Vagina (tissue), 2 donors: ENCODE data around the gene GPX8.

ENCODE experiments used
- POLR2A ChIP-seq, 2 donors: fragments of 450-650 bp; IDR thresholded peaks; one replicate each; pipeline ENCODE4 v1.6.1; 2017; ENCODE audit warnings: antibody characterized with exemption in 2 of 2, mild to moderate bottlenecking in 2 of 2, moderate library complexity in 2 of 2
- TF ChIP-seq, protein P1 (sequence below), 3 experiments: fragments of 450-650 bp in 2 of 3; fragments of 200-600 bp in 1 of 3; sonication (generic) in 1 of 3; IDR thresholded peaks; one replicate each; pipeline ENCODE4 v1.5.1; 2017 to 2019; ENCODE audit warnings: antibody characterized with exemption in 3 of 3, mild to moderate bottlenecking in 2 of 3, moderate library complexity in 2 of 3

DNA sequence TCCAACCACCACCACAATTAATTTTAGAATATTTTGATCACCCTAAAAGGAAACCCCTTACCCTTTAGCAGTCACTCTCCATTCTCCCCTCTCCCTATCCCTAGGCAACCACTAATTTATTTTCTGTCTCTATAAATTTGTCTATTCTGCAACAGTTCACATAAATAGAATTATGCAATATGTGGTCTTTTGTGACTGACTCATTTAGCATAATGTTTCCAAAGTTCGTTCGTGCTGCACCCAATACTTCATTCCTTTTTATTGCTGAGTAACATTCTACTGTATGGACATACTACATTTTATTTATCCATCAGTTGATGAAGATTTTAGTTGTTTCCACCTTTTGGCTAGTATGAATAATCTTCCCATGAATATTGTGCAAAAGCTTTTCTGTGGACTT, 31.2 kb downstream of the GPX8 start:
- TF ChIP-seq POLR2A (IDR thresholded peaks at IDR 0.05) = no peak
- TF ChIP-seq, protein P1, sequence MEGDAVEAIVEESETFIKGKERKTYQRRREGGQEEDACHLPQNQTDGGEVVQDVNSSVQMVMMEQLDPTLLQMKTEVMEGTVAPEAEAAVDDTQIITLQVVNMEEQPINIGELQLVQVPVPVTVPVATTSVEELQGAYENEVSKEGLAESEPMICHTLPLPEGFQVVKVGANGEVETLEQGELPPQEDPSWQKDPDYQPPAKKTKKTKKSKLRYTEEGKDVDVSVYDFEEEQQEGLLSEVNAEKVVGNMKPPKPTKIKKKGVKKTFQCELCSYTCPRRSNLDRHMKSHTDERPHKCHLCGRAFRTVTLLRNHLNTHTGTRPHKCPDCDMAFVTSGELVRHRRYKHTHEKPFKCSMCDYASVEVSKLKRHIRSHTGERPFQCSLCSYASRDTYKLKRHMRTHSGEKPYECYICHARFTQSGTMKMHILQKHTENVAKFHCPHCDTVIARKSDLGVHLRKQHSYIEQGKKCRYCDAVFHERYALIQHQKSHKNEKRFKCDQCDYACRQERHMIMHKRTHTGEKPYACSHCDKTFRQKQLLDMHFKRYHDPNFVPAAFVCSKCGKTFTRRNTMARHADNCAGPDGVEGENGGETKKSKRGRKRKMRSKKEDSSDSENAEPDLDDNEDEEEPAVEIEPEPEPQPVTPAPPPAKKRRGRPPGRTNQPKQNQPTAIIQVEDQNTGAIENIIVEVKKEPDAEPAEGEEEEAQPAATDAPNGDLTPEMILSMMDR (IDR thresholded peaks at IDR 0.05) = no peak
